Right ventricle myocardium superior (tissue), 1 donor: ENCODE results near the gene ZMYND19. TPM values are rescaled to one million over a fixed set of nuclear protein-coding genes. Genes with fewer than 3 reads are reported as not detected.
A peak's percentile ranks its signal among the peaks of the same experiment; 100 is the strongest.
"Not testable (repeated sequence)": the region's sequence is repeated elsewhere in the genome, so short reads cannot be mapped to it uniquely, and the experiment has no call there.

Experiments
- ATAC-seq: fragments of 200-7000 bp; cut with Tn5 transposase; one replicate; pipeline ENCODE4 v1.9.1; 2020; ENCODE audit warnings: mild to moderate bottlenecking; ENCODE audit not compliant: poor library complexity
- DNase-seq: peaks from one replicate; pipeline ENCODE4 v3.0.0-alpha.2; 2020
- intact Hi-C: fragments of 100-400 bp; cut with DNase I; formaldehyde crosslinking; loops from one replicate; pipeline ENCODE4 v1.11.2; 2022
- total RNA-seq: library from RNA; stranded (reverse); fragmentation: NEBNext Ultra II Directional; extraction: Animal tissue kit (Norgen Biotek cat#: 25700); gene quantifications from one replicate; pipeline ENCODE4 v1.2.1, GENCODE V29; 2021
- donor health status: DM: no; HTN: yes; CAD: no; lungs with severe emphysema.

Gene ZMYND19
- total RNA-seq, 1 donor from 2014 or later: 12.0 TPM

GRCh38 chr9:137575364-137575715 is 15.0 kb downstream of the ZMYND19 start:
- intact Hi-C loops: no loop called here
- ATAC-seq (no peak), DNase-seq (no peak)

DNA sequence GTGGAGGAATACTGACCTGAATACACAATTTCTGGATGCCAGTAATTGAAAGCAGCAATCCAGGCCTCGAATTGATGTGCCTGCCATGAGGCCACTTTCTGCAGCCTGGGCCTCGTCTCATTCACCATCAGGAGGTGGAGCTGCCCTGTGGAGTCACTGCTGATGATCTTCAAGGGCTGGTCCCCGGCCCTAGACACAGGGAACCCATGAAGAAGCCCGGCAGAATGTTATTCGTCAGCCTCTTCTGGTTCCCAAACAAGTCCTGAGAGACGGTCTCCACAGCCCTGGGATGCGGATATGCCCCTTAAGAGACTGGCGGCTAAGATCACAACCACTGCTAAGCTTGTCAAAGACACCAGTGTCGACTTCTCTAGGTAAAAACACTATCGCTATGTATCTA is 16.1 kb downstream of the ZMYND19 start:
- DNase-seq (no peak), ATAC-seq (no peak)
- intact Hi-C loops: no loop called here

GRCh38 chr9:137570566-137570965 is 19.7 kb downstream of the ZMYND19 start:
- ATAC-seq (no peak), DNase-seq (no peak)
- intact Hi-C loops: no loop called here

DNA sequence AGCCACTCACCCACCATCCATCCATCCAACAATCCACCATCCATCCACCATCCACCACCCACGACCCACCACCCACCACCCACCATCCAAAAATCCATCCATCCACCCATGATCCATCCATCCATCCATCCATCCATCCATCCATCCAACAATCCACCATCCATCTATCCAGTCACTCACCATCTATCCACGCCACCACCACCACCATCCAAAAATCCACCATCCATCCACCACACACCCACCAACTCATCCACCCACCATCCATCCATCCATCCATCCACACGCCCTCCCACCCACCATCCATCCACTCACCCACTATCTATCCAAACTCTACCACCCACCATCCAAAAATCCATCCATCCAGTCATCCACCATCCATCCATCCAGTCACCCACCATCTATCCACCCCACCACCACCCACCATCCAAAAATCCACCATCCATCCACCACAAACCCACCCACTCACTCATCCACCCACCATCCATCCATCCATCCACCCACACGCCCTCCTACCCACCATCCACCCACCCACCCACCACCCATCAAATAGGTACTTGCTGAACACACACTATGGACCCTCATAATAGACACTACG is 20.6 kb downstream of the ZMYND19 start:
- no peak for DNase-seq
- intact Hi-C loops: no loop called here
- ATAC-seq: no peak

- ATAC-seq, intact Hi-C loops, DNase-seq: not testable (repeated sequence)
Observed at GRCh38 chr9:137568445-137568844, 21.9 kb downstream of the ZMYND19 start.

DNA sequence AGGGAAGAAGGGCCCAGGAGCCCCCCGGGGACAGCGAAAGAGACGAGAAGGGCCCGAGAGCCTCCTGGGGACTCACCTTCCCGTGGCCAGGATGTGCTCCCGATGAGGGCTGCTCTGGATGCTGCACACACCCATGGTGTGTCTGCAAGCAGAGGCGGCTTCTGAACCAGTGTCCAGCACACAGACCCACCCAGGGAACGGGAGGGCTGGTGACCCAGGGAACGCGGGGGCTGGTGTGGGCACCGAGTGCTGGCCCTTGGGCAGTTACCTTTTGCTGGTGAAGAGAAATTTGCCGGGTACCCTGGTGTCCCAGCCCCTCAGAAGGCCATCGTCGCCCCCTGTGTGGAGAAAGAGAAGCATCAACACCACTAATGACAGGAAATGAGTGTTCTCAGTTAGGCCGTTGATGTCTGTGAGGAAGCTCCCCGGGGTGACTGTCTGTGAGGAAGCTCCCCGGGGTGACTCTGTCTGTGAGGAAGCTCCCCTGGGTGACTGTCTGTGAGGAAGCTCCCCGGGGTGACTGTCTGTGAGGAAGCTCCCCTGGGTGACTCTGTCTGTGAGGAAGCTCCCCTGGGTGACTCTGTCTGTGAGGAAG is 25.4 kb downstream of the ZMYND19 start:
- intact Hi-C loops: no loop called here
- ATAC-seq: no peak
- DNase-seq: no peak

DNA sequence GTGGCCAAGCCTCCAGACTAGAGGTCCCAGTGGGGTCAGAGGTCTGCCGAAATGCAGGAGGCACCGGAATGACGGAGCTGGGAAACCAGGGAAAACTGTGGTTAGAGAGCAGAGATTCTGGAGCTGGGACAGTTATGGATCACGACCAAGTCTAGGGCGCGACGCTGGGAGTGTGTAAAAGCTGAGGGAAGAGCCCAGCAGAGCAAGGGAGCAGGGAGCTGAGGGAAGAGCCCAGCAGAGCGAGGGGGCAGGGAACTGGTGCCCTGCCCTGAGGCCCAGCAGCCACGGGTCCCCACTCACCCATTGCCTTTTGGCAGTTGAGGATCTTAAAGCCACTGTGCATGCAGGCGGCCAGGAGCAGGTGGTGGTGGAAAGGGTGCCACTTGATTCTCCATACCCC is 26.2 kb downstream of the ZMYND19 start:
- intact Hi-C loops: no loop called here
- DNase-seq (no peak), ATAC-seq (no peak)

DNA sequence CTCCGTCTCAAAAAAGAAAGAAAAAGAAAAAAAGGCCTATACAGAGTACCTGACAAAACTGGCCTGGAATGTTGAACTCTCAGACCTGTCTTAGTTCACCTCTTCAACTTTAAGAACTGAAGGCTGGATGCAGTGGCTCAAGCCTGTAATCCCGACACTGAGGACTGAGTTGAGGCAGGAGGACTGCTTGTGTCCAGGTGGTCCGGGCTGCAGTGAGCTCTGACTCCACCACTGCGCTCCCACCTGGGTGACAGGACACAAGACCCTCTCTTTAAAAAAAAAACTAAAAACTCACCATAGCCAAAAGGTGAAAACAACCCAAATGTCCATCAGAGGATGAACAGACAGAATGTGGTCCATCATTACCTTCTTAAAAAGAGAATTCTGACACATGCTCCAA is 32.2 kb downstream of the ZMYND19 start:
- ATAC-seq: no peak
- DNase-seq: no peak
- intact Hi-C loops: no loop called here

DNA sequence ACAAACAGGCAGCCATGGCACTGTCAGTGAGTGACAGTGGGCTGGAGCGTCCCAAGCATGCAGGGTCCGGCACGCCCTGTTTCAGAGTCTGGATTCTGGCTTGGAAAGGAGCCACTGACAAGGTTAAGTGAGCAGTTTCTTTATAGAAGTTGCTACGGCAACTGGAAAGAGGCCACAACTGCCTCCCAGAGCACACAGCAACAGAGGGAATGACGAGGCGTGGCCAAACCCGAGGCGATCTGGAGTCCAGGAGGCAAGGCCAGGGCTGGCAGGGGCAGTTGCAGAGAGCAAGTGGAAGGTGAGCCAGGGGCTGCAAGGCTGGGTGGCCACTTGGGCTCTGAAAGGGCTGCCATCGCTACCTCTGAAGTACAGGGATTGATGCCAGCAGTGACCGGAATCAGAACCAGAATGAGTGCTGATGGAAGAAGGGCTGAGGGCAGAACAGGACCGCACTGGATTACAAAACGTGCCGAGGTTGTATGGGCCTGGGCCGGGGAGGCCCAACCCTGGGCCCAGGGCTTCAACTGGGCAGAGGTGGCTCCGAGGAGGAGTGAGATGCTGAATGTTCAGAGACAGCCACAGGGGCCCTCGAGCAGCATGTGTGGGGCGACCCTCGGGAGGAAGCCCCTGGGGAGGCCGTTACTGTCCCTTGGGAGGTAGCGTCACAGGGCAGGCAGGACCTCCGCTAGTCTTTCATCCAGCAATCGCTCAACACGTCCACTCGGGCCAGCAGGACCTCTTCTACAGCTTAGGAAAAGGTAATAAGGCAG is 34.1 kb downstream of the ZMYND19 start:
- DNase-seq (no peak), ATAC-seq (peak; percentile 21)
- intact Hi-C loops: no loop called here

DNA sequence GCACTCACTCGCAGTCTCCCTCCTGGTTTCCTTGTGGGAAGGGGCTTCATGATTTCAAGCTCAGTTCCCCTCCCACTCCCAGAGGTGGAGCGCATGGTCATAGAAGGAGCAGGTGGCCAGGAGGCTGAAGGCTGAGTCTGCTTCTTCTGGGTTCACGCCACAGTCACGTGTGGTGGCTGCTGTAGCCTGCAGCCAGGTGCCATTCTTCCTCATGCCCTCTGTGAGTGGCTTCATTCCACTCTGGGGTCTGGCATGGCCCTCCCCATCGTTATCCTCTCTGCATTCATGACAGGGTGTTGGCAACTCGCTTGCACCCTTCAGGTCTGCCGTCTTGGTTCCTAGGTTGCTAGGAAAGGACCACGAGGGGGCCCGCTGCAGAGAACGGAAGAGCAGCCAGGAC is 35.1 kb downstream of the ZMYND19 start:
- ATAC-seq: no peak
- intact Hi-C loops: no loop called here
- no peak for DNase-seq

- ATAC-seq (no peak), DNase-seq (no peak)
- intact Hi-C loops: no loop called here
Observed at GRCh38 chr9:137554349-137554748, 36.0 kb downstream of the ZMYND19 start.

- DNase-seq, ATAC-seq, intact Hi-C loops: not testable (repeated sequence)
Observed at GRCh38 chr9:137553654-137554053, 36.7 kb downstream of the ZMYND19 start.

DNA sequence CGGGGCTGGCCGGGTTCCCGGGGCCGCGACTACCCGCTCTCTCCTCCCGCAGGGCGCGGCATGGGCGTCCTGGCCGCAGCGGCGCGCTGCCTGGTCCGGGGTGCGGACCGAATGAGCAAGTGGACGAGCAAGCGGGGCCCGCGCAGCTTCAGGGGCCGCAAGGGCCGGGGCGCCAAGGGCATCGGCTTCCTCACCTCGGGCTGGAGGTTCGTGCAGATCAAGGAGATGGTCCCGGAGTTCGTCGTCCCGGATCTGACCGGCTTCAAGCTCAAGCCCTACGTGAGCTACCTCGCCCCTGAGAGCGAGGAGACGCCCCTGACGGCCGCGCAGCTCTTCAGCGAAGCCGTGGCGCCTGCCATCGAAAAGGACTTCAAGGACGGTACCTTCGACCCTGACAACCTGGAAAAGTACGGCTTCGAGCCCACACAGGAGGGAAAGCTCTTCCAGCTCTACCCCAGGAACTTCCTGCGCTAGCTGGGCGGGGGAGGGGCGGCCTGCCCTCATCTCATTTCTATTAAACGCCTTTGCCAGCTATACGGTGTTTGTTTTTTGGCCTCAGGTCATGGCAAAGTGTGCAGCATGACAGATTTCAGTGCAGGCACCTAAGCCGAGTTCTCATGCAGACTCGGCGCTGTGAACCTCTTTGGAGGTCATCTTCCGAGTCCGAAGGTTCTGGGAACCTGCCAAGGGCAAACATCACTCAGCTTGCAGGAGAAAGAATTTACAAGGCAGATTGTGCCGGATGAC is 38.1 kb downstream of the ZMYND19 start:
- DNase-seq (peak; percentile 49), ATAC-seq (peak; percentile 16)
- intact Hi-C loops: no loop called here

DNA sequence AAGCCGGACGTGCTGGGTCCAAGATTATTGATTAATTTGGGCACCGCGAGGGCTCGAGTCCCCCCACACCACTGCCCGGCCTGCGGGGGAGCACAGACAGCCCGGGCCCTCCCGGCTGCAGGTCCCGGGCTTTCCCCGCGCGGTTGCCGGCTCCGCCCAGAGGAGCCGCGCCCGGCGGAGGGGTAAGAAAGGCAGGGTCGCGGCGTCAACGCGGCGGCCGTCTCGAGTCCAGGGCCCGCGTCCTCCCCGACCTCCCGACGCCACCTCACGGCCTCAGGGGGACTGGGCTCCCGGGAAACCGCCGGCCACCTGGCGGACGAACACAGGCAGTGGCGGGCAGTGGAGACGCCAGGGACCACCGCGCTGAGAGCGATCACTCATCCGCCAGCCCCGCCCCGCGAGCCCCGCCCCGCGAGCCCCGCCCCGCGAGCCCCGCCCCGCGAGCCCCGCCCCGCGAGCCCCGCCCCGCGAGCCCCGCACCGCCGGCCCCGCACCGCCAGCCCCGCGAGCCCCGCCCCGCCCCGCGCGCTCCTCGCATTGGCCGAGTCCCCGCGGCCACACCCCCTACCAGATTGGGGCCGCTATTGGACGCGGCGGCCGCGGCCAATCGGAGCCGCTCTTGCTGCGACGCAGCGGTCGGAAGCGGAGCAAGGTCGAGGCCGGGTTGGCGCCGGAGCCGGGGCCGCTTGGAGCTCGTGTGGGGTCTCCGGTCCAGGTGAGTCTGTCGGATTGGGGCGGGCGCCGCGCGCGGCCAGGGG is 38.9 kb downstream of the ZMYND19 start, which contains the start of gene MRPL41:
TSS of gene MRPL41 (plus strand) at position 616 of the 758 bp plus-strand sequence. CDS start 203 bp downstream, outside the sequence.
- DNase-seq (peak; percentile 94), ATAC-seq (peak; percentile 77)
- intact Hi-C loops: no loop called here

DNA sequence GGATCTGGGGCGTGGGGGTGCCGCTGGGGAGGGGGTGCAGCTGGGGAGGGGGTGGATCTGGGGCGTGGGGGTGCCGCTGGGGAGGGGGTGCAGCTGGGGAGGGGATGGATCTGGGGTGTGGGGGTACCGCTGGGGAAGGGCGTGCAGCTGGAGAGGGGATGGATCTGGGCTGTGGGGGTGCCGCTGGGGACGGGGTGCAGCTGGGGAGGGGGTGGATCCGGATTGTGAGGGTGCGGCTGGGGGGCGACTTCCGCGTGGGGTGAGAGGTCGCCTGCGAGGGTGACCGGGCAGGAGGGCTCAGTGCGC is 39.4 kb downstream of the ZMYND19 start:
- intact Hi-C loops, DNase-seq, ATAC-seq: not testable (repeated sequence)

- DNase-seq (peak; percentile 94), ATAC-seq (peak; percentile 85)
- intact Hi-C loops: no loop called here
Observed at GRCh38 chr9:137550231-137550621, 40.1 kb downstream of the ZMYND19 start, which contains the start of gene PNPLA7. Gene PNPLA7, minus strand, starts transcription at chr9:137550402. Its CDS starts 205 bp downstream, at chr9:137550197.

DNA sequence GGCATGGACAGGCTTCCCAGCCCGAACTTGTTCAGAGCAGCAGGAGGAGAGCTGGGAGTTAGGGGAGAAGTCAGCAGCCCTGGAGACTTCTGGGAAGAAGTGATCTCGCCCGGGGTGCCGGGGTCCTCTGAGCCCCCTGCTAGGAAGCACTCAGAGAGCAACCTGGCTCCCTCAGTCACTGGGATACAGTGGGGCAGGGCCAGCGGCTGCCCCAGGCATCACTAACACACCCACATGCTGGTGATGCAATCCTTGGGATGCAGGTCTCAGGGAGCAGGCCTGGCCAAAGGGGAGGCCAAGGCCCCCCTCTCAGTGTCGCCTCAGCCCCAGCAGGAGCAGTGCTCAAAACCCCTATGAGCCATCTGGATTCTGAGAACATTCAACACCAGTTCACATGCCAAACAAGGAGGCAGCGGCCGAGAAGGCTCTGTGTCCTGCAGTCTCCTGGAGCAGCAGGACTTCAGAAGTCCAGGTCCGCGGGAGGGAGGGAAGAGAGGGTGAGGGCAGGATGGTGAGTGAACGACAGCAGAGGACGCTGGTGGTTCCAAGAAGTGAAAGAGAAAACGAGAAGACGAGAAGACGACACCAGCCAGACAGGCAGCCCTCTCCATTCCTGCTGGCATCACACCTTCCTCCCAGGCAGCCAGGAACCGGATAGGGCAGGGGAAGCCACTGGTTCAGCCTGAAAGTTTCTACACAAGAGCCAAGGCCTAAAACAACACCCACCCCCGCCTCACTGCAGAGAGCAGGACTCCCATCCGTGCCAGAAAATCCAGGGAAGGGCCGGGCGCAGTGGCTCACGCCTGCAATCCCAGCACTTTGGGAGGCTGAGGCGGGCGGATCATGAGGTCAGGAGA is 42.4 kb downstream of the ZMYND19 start:
- DNase-seq (no peak), ATAC-seq (no peak)
- intact Hi-C loops: no loop called here

GRCh38 chr9:137545123-137545522 is 45.2 kb downstream of the ZMYND19 start:
- DNase-seq (no peak), ATAC-seq (no peak)
- intact Hi-C loops: no loop called here
